HG03064 (cell line): Measurements from ENCODE around the gene COL13A1.

Experiments
- ATAC-seq: cut with Tn5 transposase; IDR thresholded peaks from one replicate; pipeline ENCODE4 v1.9.1; 2021; ENCODE audit warnings: low read depth; ENCODE audit not compliant: unreplicated experiment

The COL13A1 gene

GRCh38 chr10:69996611-69997010, 194.9 kb downstream of the COL13A1 start:
- no peak for ATAC-seq

- ATAC-seq = no peak
These were observed 198.6 kb downstream of the COL13A1 start for GRCh38 chr10:70000262-70000661.

- ATAC-seq = no peak
These were observed 205.6 kb downstream of the COL13A1 start for GRCh38 chr10:70007116-70007820.
